Measurements from ENCODE around the gene ARHGEF6.
A peak's percentile ranks its signal among the peaks of the same experiment; 100 is the strongest.

Gene ARHGEF6

GRCh38 chrX:136780763-136781162, at the start of gene ARHGEF6:
Gene ARHGEF6 (minus strand): TSS chrX:136780932. CDS start chrX:136780882, 50 bp downstream.
- Histone ChIP-seq H3K27ac (no peak within 1 kb of the TSS), H3K27me3 (replicated peaks) (no peaks in the 10 kb centered on the region), H3K4me3 (ENCODE audit: low read depth, low read length) (peak within 1 kb of the TSS; percentile 3), H3K36me3 (replicated peaks) (no peaks in the 10 kb centered on the region)
- no peak for DNase-seq
- in situ Hi-C loops (cut with HindIII; ENCODE audit: low pct_ligation_motif_present, low sequenced_read_pairs), result no loop called here
- no peak for TF ChIP-seq CTCF (IDR thresholded peaks at IDR 0.05; ENCODE audit: low read depth, low read length, missing control alignments)

- DNase-seq, result no peak
- in situ Hi-C loops (cut with HindIII; ENCODE audit: low pct_ligation_motif_present, low sequenced_read_pairs), result no loop called here
- Histone ChIP-seq H3K27me3 (replicated peaks) (no peaks in the 10 kb centered on the region), H3K36me3 (replicated peaks) (no peaks in the 10 kb centered on the region), H3K27ac (no peak overlapping the region), H3K4me3 (ENCODE audit: low read depth, low read length) (no peak overlapping the region)
- no peak for TF ChIP-seq CTCF (IDR thresholded peaks at IDR 0.05; ENCODE audit: low read depth, low read length, missing control alignments)
Observed at GRCh38 chrX:136829413-136829812, 48.7 kb upstream of the ARHGEF6 start.

GRCh38 chrX:136828830-136829229, 48.1 kb upstream of the ARHGEF6 start:
- H3K27me3 ChIP-seq (replicated peaks), result no peaks in the 10 kb centered on the region
- TF ChIP-seq CTCF (IDR thresholded peaks at IDR 0.05; ENCODE audit: low read depth, low read length, missing control alignments), result no peak
- no peaks in the 10 kb centered on the region for H3K36me3 ChIP-seq (replicated peaks)
- in situ Hi-C loops (cut with HindIII; ENCODE audit: low pct_ligation_motif_present, low sequenced_read_pairs), result no loop called here
- DNase-seq, result no peak
- H3K4me3 ChIP-seq (ENCODE audit: low read depth, low read length), result no peak overlapping the region
- no peak overlapping the region for H3K27ac ChIP-seq

GRCh38 chrX:136827026-136827425, 46.3 kb upstream of the ARHGEF6 start:
- Histone ChIP-seq H3K27me3 (replicated peaks) (no peaks in the 10 kb centered on the region), H3K4me3 (ENCODE audit: low read depth, low read length) (no peak overlapping the region), H3K36me3 (replicated peaks) (no peaks in the 10 kb centered on the region), H3K27ac (no peak overlapping the region)
- TF ChIP-seq CTCF (IDR thresholded peaks at IDR 0.05; ENCODE audit: low read depth, low read length, missing control alignments), result no peak
- no peak for DNase-seq
- in situ Hi-C loops (cut with HindIII; ENCODE audit: low pct_ligation_motif_present, low sequenced_read_pairs), result no loop called here

GRCh38 chrX:136825771-136826170, 45.0 kb upstream of the ARHGEF6 start:
- no peaks in the 10 kb centered on the region for H3K36me3 ChIP-seq (replicated peaks)
- in situ Hi-C loops (cut with HindIII; ENCODE audit: low pct_ligation_motif_present, low sequenced_read_pairs), result no loop called here
- H3K27me3 ChIP-seq (replicated peaks), result no peaks in the 10 kb centered on the region
- no peak for TF ChIP-seq CTCF (IDR thresholded peaks at IDR 0.05; ENCODE audit: low read depth, low read length, missing control alignments)
- DNase-seq, result no peak
- H3K4me3 ChIP-seq (ENCODE audit: low read depth, low read length), result no peak overlapping the region
- H3K27ac ChIP-seq, result no peak overlapping the region

- TF ChIP-seq CTCF (IDR thresholded peaks at IDR 0.05; ENCODE audit: low read depth, low read length, missing control alignments), result no peak
- Histone ChIP-seq H3K27me3 (replicated peaks) (no peaks in the 10 kb centered on the region), H3K27ac (no peak overlapping the region), H3K4me3 (ENCODE audit: low read depth, low read length) (no peak overlapping the region), H3K36me3 (replicated peaks) (no peaks in the 10 kb centered on the region)
- DNase-seq, result peak; percentile 5
- in situ Hi-C loops (cut with HindIII; ENCODE audit: low pct_ligation_motif_present, low sequenced_read_pairs), result no loop called here
Observed at GRCh38 chrX:136823175-136823574, 42.4 kb upstream of the ARHGEF6 start.
